A549 (cell line): ENCODE measurements around the gene NUDCD3. TPM values are rescaled to one million over a fixed set of nuclear protein-coding genes. Genes with fewer than 3 reads are reported as not detected.

Experiments used
- ATAC-seq, 2 experiments: fragments of 200-7000 bp in 1 of 2; fragments of >200 bp in 1 of 2; cut with Nextera tagmentation in 1 of 2; cut with Tn5 transposase in 1 of 2; 3 replicates each; pipeline versions ENCODE4 v1.8.0 to v1.9.1; 2018 to 2020; ENCODE audit warnings: mild to moderate bottlenecking in 1 of 2, moderate library complexity in 1 of 2
- CTCF ChIA-PET: fragments of 300-600 bp; sonication (Branson Sonifier 250); formaldehyde crosslinking; extraction: SDS; loops from one replicate; lab custom pipeline; 2021; ENCODE audit warnings: antibody characterized with exemption, inconsistent platforms; lab: Yijun Ruan, JAX
- POLR2A ChIA-PET: fragments of 350-600 bp; formaldehyde crosslinking; extraction: SDS; loops from one replicate; lab custom pipeline; 2021; ENCODE audit warnings: antibody characterized with exemption, inconsistent platforms; lab: Yijun Ruan, JAX
- DNase-seq, 2 experiments: peaks; one replicate each; pipeline versions ENCODE4 v3.0.0 to v3.0.0-alpha.2; 2011 to 2016; ENCODE audit warnings: low read depth in 1 of 2, low spot score in 1 of 2
- FAIRE-seq: peaks from 2 replicates; lab custom pipeline; 2011; peaks lifted over from hg19 to GRCh38; lab: Jason Lieb, UNC
- H3K27ac ChIP-seq, 2 experiments: fragments of >200 bp; sonication (Bioruptor Twin); formaldehyde crosslinking; 3 replicates each; pipeline ENCODE4 v1.5.1; 2016 to 2017
- H3K4me1 ChIP-seq: fragments of >200 bp; sonication (Bioruptor Twin); formaldehyde crosslinking; 3 replicates; pipeline ENCODE4 v1.6.1; 2016
- H3K4me2 ChIP-seq: fragments of >200 bp; sonication (Bioruptor Twin); formaldehyde crosslinking; 3 replicates; pipeline ENCODE4 v1.6.1; 2016
- H3K4me3 ChIP-seq: fragments of >200 bp; sonication (Bioruptor Twin); formaldehyde crosslinking; 3 replicates; pipeline ENCODE4 v1.5.1; 2016
- H3K9me3 ChIP-seq: fragments of >200 bp; sonication (Bioruptor Twin); formaldehyde crosslinking; 3 replicates; pipeline ENCODE4 v1.6.1; 2016
- ATOH8 ChIP-seq: fragments of 250-450 bp; sonication (Bioruptor Pico); IDR thresholded peaks from 2 replicates; pipeline ENCODE4 v1.5.0; 2020; ENCODE audit warnings: low read depth, mild to moderate bottlenecking, moderate library complexity
- BHLHE40 ChIP-seq: IDR thresholded peaks from 2 replicates; pipeline ENCODE4 v1.6.1; 2012; ENCODE audit warnings: low read depth, low read length, inconsistent platforms
- CEBPB ChIP-seq, 2 experiments: fragments of >200 bp in 1 of 2; sonication (Bioruptor Twin) in 1 of 2; formaldehyde crosslinking in 1 of 2; IDR thresholded peaks; 2 replicates each; pipeline ENCODE4 v1.6.1; 2012 to 2016
- CHD2 ChIP-seq: fragments of 150-350 bp; IDR thresholded peaks from 2 replicates; pipeline ENCODE4 v1.6.1; 2014; ENCODE audit warnings: low read length; ENCODE audit not compliant: partially characterized antibody
- CHD4 ChIP-seq: fragments of 200-600 bp; sonication (generic); IDR thresholded peaks from 2 replicates; pipeline ENCODE4 v1.6.1; 2016; ENCODE audit warnings: antibody characterized with exemption, mild to moderate bottlenecking, borderline replicate concordance
- CTCF ChIP-seq: fragments of >200 bp; sonication (Bioruptor Twin); formaldehyde crosslinking; IDR thresholded peaks from 3 replicates; pipeline ENCODE4 v1.5.1; 2016
- EHF ChIP-seq: fragments of 250-450 bp; sonication (Bioruptor Pico); IDR thresholded peaks from 2 replicates; pipeline ENCODE4 v1.5.0; 2020; ENCODE audit warnings: mild to moderate bottlenecking
- EHMT2 ChIP-seq: fragments of 200-600 bp; sonication (generic); IDR thresholded peaks from 2 replicates; pipeline ENCODE4 v1.6.1; 2016; ENCODE audit warnings: antibody characterized with exemption, low read depth, mild to moderate bottlenecking, moderate library complexity
- ELK1 ChIP-seq: fragments of 150-350 bp; IDR thresholded peaks from 2 replicates; pipeline ENCODE4 v1.6.1; 2014; ENCODE audit warnings: low read depth, mild to moderate bottlenecking, low read length
- EP300 ChIP-seq, 2 experiments: fragments of >200 bp; sonication (Bioruptor Twin); formaldehyde crosslinking; IDR thresholded peaks; 2 replicates in 1 of 2; 3 replicates in 1 of 2; pipeline ENCODE4 v1.6.1; 2016 to 2017
- ESRRA ChIP-seq: fragments of 150-350 bp; IDR thresholded peaks from 2 replicates; pipeline ENCODE4 v1.6.1; 2014; ENCODE audit warnings: mild to moderate bottlenecking, low read length, borderline replicate concordance
- FOSB ChIP-seq: fragments of 250-450 bp; sonication (Bioruptor Pico); IDR thresholded peaks from 2 replicates; pipeline ENCODE4 v1.5.0; 2020; ENCODE audit warnings: mild to moderate bottlenecking, moderate library complexity
- HDAC2 ChIP-seq: fragments of 200-600 bp; sonication (generic); IDR thresholded peaks from 2 replicates; pipeline ENCODE4 v1.6.1; 2016
- HES2 ChIP-seq: fragments of >200 bp; sonication (Bioruptor Twin); formaldehyde crosslinking; IDR thresholded peaks from 2 replicates; pipeline ENCODE4 v1.6.1; 2016
- HEYL ChIP-seq: fragments of 250-450 bp; sonication (Bioruptor Pico); IDR thresholded peaks from 2 replicates; pipeline ENCODE4 v1.8.0; 2021; ENCODE audit warnings: mild to moderate bottlenecking, moderate library complexity
- HMGXB4 ChIP-seq: fragments of 250-450 bp; sonication (Bioruptor Pico); IDR thresholded peaks from 2 replicates; pipeline ENCODE4 v1.5.0; 2021; ENCODE audit warnings: mild to moderate bottlenecking, moderate library complexity, borderline replicate concordance
- HOXA7 ChIP-seq: fragments of 250-450 bp; sonication (Bioruptor Pico); IDR thresholded peaks from 2 replicates; pipeline ENCODE4 v1.5.0; 2020; ENCODE audit warnings: mild to moderate bottlenecking, moderate library complexity
- KDM1A ChIP-seq: fragments of 200-600 bp; sonication (generic); IDR thresholded peaks from 2 replicates; pipeline ENCODE4 v1.6.1; 2016; ENCODE audit warnings: low read depth, mild to moderate bottlenecking
- KDM5A ChIP-seq: fragments of 200-600 bp; sonication (generic); IDR thresholded peaks from 2 replicates; pipeline ENCODE4 v1.6.1; 2016; ENCODE audit warnings: antibody characterized with exemption, mild to moderate bottlenecking
- MAFK ChIP-seq: fragments of 450-650 bp; IDR thresholded peaks from 2 replicates; pipeline ENCODE4 v1.6.1; 2014; ENCODE audit not compliant: partially characterized antibody
- NPAS2 ChIP-seq: fragments of 250-450 bp; sonication (Bioruptor Pico); IDR thresholded peaks from 2 replicates; pipeline ENCODE4 v1.8.0; 2022; ENCODE audit warnings: mild to moderate bottlenecking, moderate library complexity, borderline replicate concordance
- NR3C1 ChIP-seq: fragments of >200 bp; sonication (Bioruptor Twin); formaldehyde crosslinking; IDR thresholded peaks from 3 replicates; pipeline ENCODE4 v1.6.1; 2017
- POLR2A ChIP-seq: IDR thresholded peaks from 2 replicates; pipeline ENCODE4 v1.6.1; 2012; ENCODE audit warnings: mild to moderate bottlenecking, low read length
- POLR2AphosphoS2 ChIP-seq: conservative IDR thresholded peaks from 2 replicates; pipeline ENCODE4 v1.6.1; 2012; ENCODE audit warnings: low read length, improper control_type of control experiment, inconsistent platforms
- RAD21 ChIP-seq, 2 experiments: fragments of >200 bp in 1 of 2; sonication (Bioruptor Twin) in 1 of 2; formaldehyde crosslinking in 1 of 2; IDR thresholded peaks in 1 of 2; conservative IDR thresholded peaks in 1 of 2; 2 replicates in 1 of 2; 3 replicates in 1 of 2; pipeline ENCODE4 v1.6.1; 2012 to 2018; ENCODE audit warnings: inconsistent platforms in 1 of 2
- RARB ChIP-seq: fragments of 250-450 bp; sonication (Bioruptor Pico); IDR thresholded peaks from 2 replicates; pipeline ENCODE4 v1.8.0; 2021; ENCODE audit warnings: mild to moderate bottlenecking, moderate library complexity
- SMC3 ChIP-seq: fragments of >200 bp; sonication (Bioruptor Twin); formaldehyde crosslinking; IDR thresholded peaks from 3 replicates; pipeline ENCODE4 v1.6.1; 2018; ENCODE audit warnings: inconsistent platforms
- TP53 ChIP-seq: fragments of 250-450 bp; sonication (Bioruptor Pico); IDR thresholded peaks from 2 replicates; pipeline ENCODE4 v1.5.0; 2021; ENCODE audit warnings: mild to moderate bottlenecking, moderate library complexity
- ZC3H11A ChIP-seq: fragments of 450-650 bp; IDR thresholded peaks from 2 replicates; pipeline ENCODE4 v1.6.1; 2014; ENCODE audit warnings: antibody characterized with exemption, mild to moderate bottlenecking
- ZNF302 ChIP-seq: fragments of 250-450 bp; sonication (Bioruptor Pico); IDR thresholded peaks from 2 replicates; pipeline ENCODE4 v1.9.0; 2021; ENCODE audit warnings: inconsistent platforms, mild to moderate bottlenecking, moderate library complexity
- ZSCAN20 ChIP-seq: fragments of 250-450 bp; sonication (Bioruptor Pico); IDR thresholded peaks from 2 replicates; pipeline ENCODE4 v1.8.0; 2022; ENCODE audit warnings: mild to moderate bottlenecking, moderate library complexity
- WGBS: methylation state at CpG from one replicate; pipeline ENCODE4 v1.1.6; 2017; ENCODE audit errors: missing lambda C conversion rate; 5-methylcytosine and 5-hydroxymethylcytosine counted together
- polyA plus RNA-seq, 4 experiments: library from polyadenylated mRNA; depleted of rRNA in 3 of 4; stranded (reverse); fragments of >200 nt; fragmentation: RNase III in 1 of 4; extraction: RNeasy Plus Mini Kit Qiagen cat#74134 plus additional on column Dnase treatment in 1 of 4; gene quantifications; 2 replicates in 3 of 4; 3 replicates in 1 of 4; pipeline ENCODE4 v1.2.3, GENCODE V29; 2011 to 2017

Gene NUDCD3
- polyA plus RNA-seq, 2 of the 4 experiments (the other 2 are of a cell fraction): 44.3 to 66.3 TPM

- Histone ChIP-seq H3K9me3 (peaks cover 9% of the 10 kb centered on the region; the same call in 2 of the 3 replicates), H3K27ac (no peak overlapping the region)
- TF ChIP-seq ZNF302 (CRISPR knock-in tag): no peak
- no peak for TF ChIP-seq KDM1A
- no peak for TF ChIP-seq HES2
- no peak for TF ChIP-seq HDAC2
- no peak for TF ChIP-seq BHLHE40
- no peak for TF ChIP-seq EHMT2
- no peak for TF ChIP-seq POLR2A
- TF ChIP-seq NPAS2 (CRISPR knock-in tag): no peak
- TF ChIP-seq EP300 (IDR thresholded peaks at IDR 0.05): no peak
- no peak for TF ChIP-seq POLR2AphosphoS2
- TF ChIP-seq ATOH8 (CRISPR knock-in tag): no peak
- TF ChIP-seq RARB (CRISPR knock-in tag): no peak
- no peak for TF ChIP-seq ZC3H11A
- TF ChIP-seq MAFK: no peak
- TF ChIP-seq KDM5A: no peak
- TF ChIP-seq CHD4: no peak
- no peak for TF ChIP-seq RAD21 (conservative IDR thresholded peaks at IDR 0.05 in 1 of 2, IDR thresholded peaks at IDR 0.05 in 1 of 2)
- TF ChIP-seq CTCF: no peak
- no peak for TF ChIP-seq TP53 (CRISPR knock-in tag)
- TF ChIP-seq, all 56 proteins: peak for 0
- ATAC-seq (no peak), FAIRE-seq (no peak), DNase-seq (no peak)
- POLR2A ChIA-PET: no interaction called here
- no peak overlapping the region for H3K4me3 ChIP-seq
- no peaks in the 10 kb centered on the region for H3K4me1 ChIP-seq
- CTCF ChIA-PET: interaction anchor here (1.2 to 1.5 kb wide), 2 partner anchors 9 to 98 kb away, joined by 4 to 5 read pairs; no protein-coding TSS in a partner anchor
- 26% methylated on average over 3 of the region's 3 CpGs for WGBS
- H3K4me2 ChIP-seq: no peak overlapping the region
Observed at GRCh38 chr7:44338600-44338999, 151.9 kb downstream of the NUDCD3 start.

- ChIA-PET POLR2A (no interaction called here), CTCF (interaction anchor here (0.8 kb wide), 1 partner anchor 95 kb away, joined by 4 read pairs; no protein-coding TSS in a partner anchor)
- ATAC-seq (no peak), DNase-seq (no peak), FAIRE-seq (no peak)
- Histone ChIP-seq H3K9me3 (peaks cover 9% of the 10 kb centered on the region; the same call in 2 of the 3 replicates), H3K4me1 (no peaks in the 10 kb centered on the region), H3K4me3 (no peak overlapping the region), H3K4me2 (no peak overlapping the region), H3K27ac (no peak overlapping the region)
- no peak for TF ChIP-seq CHD2
- TF ChIP-seq HEYL (CRISPR knock-in tag): no peak
- TF ChIP-seq ZNF302 (CRISPR knock-in tag): no peak
- no peak for TF ChIP-seq EHF (CRISPR knock-in tag)
- TF ChIP-seq ZSCAN20 (CRISPR knock-in tag): no peak
- TF ChIP-seq SMC3: no peak
- TF ChIP-seq ESRRA: no peak
- no peak for TF ChIP-seq TP53 (CRISPR knock-in tag)
- no peak for TF ChIP-seq CEBPB (IDR thresholded peaks at IDR 0.05)
- no peak for TF ChIP-seq RARB (CRISPR knock-in tag)
- no peak for TF ChIP-seq ELK1
- no peak for TF ChIP-seq HMGXB4
- TF ChIP-seq HOXA7 (CRISPR knock-in tag): no peak
- TF ChIP-seq FOSB (CRISPR knock-in tag): no peak
- no peak for TF ChIP-seq NR3C1
- no peak for TF ChIP-seq KDM1A
- WGBS: 43% methylated on average over 11 of the region's 11 CpGs
Observed at GRCh38 chr7:44336491-44336890, 154.0 kb downstream of the NUDCD3 start.
